ENCODE data around the gene MDM2. TPM values are rescaled to one million over a fixed set of nuclear protein-coding genes. Genes with fewer than 3 reads are reported as not detected.

Gene MDM2
- total RNA-seq, 4 donors from 2014 or later: 46.5 to 87.1 (median 67.9) TPM

GRCh38 chr12:68870011-68870410 lies 62.0 kb downstream of the MDM2 start:
- Histone ChIP-seq H3K27me3 (no peaks in the 10 kb centered on the region), H3K27ac (no peak overlapping the region), H3K4me3 (no peak overlapping the region), H3K9me3 (no peaks in the 10 kb centered on the region), H3K36me3 (peaks cover 0 to 27% (median 6%) of the 10 kb centered on the region in 3 donors), H3K4me1 (peaks cover 0 to 9% (median 3%) of the 10 kb centered on the region in 3 donors)
- 87 to 88% methylated on average over 5 of the region's 5 CpGs for whole genome bisulfite sequencing, 2 donors
- DNase-seq: no peak
- intact Hi-C loops (cut with DNase I): no loop called here
- no peak for TF ChIP-seq CTCF (IDR thresholded peaks at IDR 0.05)
- no peak for TF ChIP-seq POLR2A (IDR thresholded peaks at IDR 0.05)

- Histone ChIP-seq H3K27ac (no peak overlapping the region), H3K4me3 (no peak overlapping the region), H3K4me1 (peaks cover 0 to 9% (median 3%) of the 10 kb centered on the region in 3 donors), H3K36me3 (peaks cover 0 to 27% (median 6%) of the 10 kb centered on the region in 3 donors), H3K9me3 (no peaks in the 10 kb centered on the region), H3K27me3 (no peaks in the 10 kb centered on the region)
- no peak for DNase-seq
- 70 to 89% methylated on average over 5 to 6 of the region's 6 CpGs for WGBS, 2 donors
- TF ChIP-seq POLR2A (IDR thresholded peaks at IDR 0.05) (no peak), CTCF (IDR thresholded peaks at IDR 0.05) (no peak)
- intact Hi-C loops (cut with DNase I): no loop called here
Observed at GRCh38 chr12:68870443-68870842, 62.5 kb downstream of the MDM2 start.

- Histone ChIP-seq H3K9me3 (no peaks in the 10 kb centered on the region), H3K4me1 (peaks cover 0 to 9% (median 3%) of the 10 kb centered on the region in 3 donors), H3K4me3 (no peak overlapping the region), H3K27ac (no peak overlapping the region), H3K27me3 (no peaks in the 10 kb centered on the region), H3K36me3 (peaks cover 0 to 24% (median 6%) of the 10 kb centered on the region in 3 donors)
- WGBS, 2 donors: 66 to 75% methylated on average over 8 of the region's 8 CpGs
- intact Hi-C loops (cut with DNase I): no loop called here
- no peak for DNase-seq
- TF ChIP-seq POLR2A (IDR thresholded peaks at IDR 0.05) (no peak), CTCF (IDR thresholded peaks at IDR 0.05) (no peak)
Observed at GRCh38 chr12:68871396-68871795, 63.4 kb downstream of the MDM2 start.

- H3K4me1 ChIP-seq: peaks cover 0 to 9% (median 3%) of the 10 kb centered on the region in 3 donors
- intact Hi-C loops (cut with DNase I): no loop called here
- WGBS, 2 donors: 75 to 87% methylated on average over 6 of the region's 6 CpGs
- peaks cover 0 to 24% (median 6%) of the 10 kb centered on the region in 3 donors for H3K36me3 ChIP-seq
- H3K9me3 ChIP-seq: no peaks in the 10 kb centered on the region
- no peak for DNase-seq
- H3K27ac ChIP-seq: no peak overlapping the region
- no peak overlapping the region for H3K4me3 ChIP-seq
- no peaks in the 10 kb centered on the region for H3K27me3 ChIP-seq
- no peak for TF ChIP-seq POLR2A (IDR thresholded peaks at IDR 0.05)
- peak in 1 of 6 experiments; percentile 36 for TF ChIP-seq CTCF (IDR thresholded peaks at IDR 0.05)
Observed at GRCh38 chr12:68871921-68872320, 63.9 kb downstream of the MDM2 start.

GRCh38 chr12:68873316-68873715 lies 65.3 kb downstream of the MDM2 start:
- Histone ChIP-seq H3K27me3 (no peaks in the 10 kb centered on the region), H3K4me1 (peaks cover 0 to 3% (median 0%) of the 10 kb centered on the region in 3 donors), H3K36me3 (peaks cover 0 to 22% (median 6%) of the 10 kb centered on the region in 3 donors), H3K9me3 (peaks cover 0 to under 1% (median 0%) of the 10 kb centered on the region in 3 donors), H3K4me3 (no peak overlapping the region), H3K27ac (no peak overlapping the region)
- no peak for DNase-seq
- intact Hi-C loops (cut with DNase I): no loop called here
- WGBS, 2 donors: 90 to 96% methylated on average over 4 of the region's 4 CpGs
- TF ChIP-seq POLR2A (IDR thresholded peaks at IDR 0.05) (no peak), CTCF (IDR thresholded peaks at IDR 0.05) (no peak)

Measured in esophagus squamous epithelium (tissue), 5 donors.